Activated B cell treated with CpG ODN at 0.5 μM for 24 hours (primary cell): ENCODE measurements around the gene C10orf95. TPM values are rescaled to one million over a fixed set of nuclear protein-coding genes. Genes with fewer than 3 reads are reported as not detected.

Experiments
- ATAC-seq: fragments of 200-7000 bp; cut with Tn5 transposase; one replicate; pipeline ENCODE4 v1.10.0; 2021; ENCODE audit warnings: low read depth, mild to moderate bottlenecking, moderate library complexity
- CTCF ChIA-PET: fragments of 350-600 bp; sonication (Branson Sonifier 250); formaldehyde crosslinking; loops from one replicate; lab custom pipeline; 2021; ENCODE audit warnings: antibody characterized with exemption; lab: Charles Lee
- POLR2A ChIA-PET: fragments of 350-600 bp; sonication (Branson Sonifier 250); formaldehyde crosslinking; loops from one replicate; lab custom pipeline; 2021; ENCODE audit warnings: antibody characterized with exemption; lab: Charles Lee
- DNase-seq: peaks from one replicate; pipeline ENCODE4 v3.0.0; 2022
- H3K27ac Mint-ChIP-seq: one replicate; pipeline ENCODE4 v1.8.0; 2020; ENCODE audit warnings: mixed read lengths
- H3K27me3 Mint-ChIP-seq: one replicate; pipeline ENCODE4 v1.8.0; 2021; ENCODE audit warnings: mixed read lengths
- H3K36me3 Mint-ChIP-seq: one replicate; pipeline ENCODE4 v1.8.0; 2021; ENCODE audit warnings: low read depth, mixed read lengths
- H3K4me1 Mint-ChIP-seq: one replicate; pipeline ENCODE4 v1.8.0; 2021; ENCODE audit warnings: mixed read lengths
- H3K4me3 Mint-ChIP-seq: one replicate; pipeline ENCODE4 v1.8.0; 2020; ENCODE audit warnings: mild to moderate bottlenecking, mixed read lengths
- H3K9me3 Mint-ChIP-seq: one replicate; pipeline ENCODE4 v1.8.0; 2020; ENCODE audit warnings: mixed read lengths
- intact Hi-C: fragments of 100-400 bp; cut with micrococcal nuclease; formaldehyde crosslinking; loops from one replicate; pipeline ENCODE4 v1.15.1; 2024
- total RNA-seq: library from RNA; stranded (reverse); gene quantifications from 2 replicates; pipeline ENCODE4 v1.2.3, GENCODE V29; 2022
- TF ChIP-seq, protein P1 (sequence below): fragments of 200-600 bp; IDR thresholded peaks from one replicate; pipeline ENCODE4 v1.8.0; 2022; ENCODE audit warnings: antibody characterized with exemption, mild to moderate bottlenecking

C10orf95 gene
- total RNA-seq, 1 donor from 2014 or later, result 0.35 TPM

DNA sequence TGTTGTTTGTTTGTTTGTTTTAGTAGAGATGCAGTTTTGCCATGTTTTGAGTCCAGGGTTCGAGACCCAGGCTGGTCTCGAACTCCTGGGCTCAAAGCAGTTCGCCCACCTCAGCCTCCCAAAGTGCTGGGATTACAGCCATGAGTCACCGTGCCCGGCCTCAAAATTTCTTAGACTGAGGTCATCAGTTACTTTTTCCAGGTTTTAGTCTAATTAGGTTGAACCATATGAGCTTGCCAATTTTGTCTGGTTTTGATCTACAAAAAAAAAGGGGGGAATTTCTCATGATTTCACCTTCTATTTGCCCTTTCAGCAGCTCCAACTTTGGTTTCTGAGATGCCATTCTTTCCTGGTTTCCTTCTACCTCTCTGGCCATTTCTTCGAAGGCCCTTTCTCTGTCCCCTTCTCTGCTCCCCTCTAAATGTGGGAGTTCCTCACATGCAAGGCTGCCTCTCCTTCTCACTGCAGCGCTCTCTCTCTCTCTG is 24.5 kb downstream of the C10orf95 start:
- Mint-ChIP-seq H3K9me3 (no peaks in the 10 kb centered on the region), H3K4me3 (no peak overlapping the region), H3K27ac (no peak overlapping the region), H3K36me3 (peaks cover 26% of the 10 kb centered on the region), H3K27me3 (no peaks in the 10 kb centered on the region), H3K4me1 (peaks cover 24% of the 10 kb centered on the region)
- TF ChIP-seq, protein P1, sequence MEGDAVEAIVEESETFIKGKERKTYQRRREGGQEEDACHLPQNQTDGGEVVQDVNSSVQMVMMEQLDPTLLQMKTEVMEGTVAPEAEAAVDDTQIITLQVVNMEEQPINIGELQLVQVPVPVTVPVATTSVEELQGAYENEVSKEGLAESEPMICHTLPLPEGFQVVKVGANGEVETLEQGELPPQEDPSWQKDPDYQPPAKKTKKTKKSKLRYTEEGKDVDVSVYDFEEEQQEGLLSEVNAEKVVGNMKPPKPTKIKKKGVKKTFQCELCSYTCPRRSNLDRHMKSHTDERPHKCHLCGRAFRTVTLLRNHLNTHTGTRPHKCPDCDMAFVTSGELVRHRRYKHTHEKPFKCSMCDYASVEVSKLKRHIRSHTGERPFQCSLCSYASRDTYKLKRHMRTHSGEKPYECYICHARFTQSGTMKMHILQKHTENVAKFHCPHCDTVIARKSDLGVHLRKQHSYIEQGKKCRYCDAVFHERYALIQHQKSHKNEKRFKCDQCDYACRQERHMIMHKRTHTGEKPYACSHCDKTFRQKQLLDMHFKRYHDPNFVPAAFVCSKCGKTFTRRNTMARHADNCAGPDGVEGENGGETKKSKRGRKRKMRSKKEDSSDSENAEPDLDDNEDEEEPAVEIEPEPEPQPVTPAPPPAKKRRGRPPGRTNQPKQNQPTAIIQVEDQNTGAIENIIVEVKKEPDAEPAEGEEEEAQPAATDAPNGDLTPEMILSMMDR, result no peak
- ChIA-PET POLR2A (interaction anchor here (1.1 kb wide), 1 partner anchor 35 kb away, joined by 3 read pairs; no protein-coding TSS in a partner anchor), CTCF (interaction anchor here (0.8 to 1.3 kb wide), 2 partner anchors 23 to 157 kb away, joined by 3 read pairs; no protein-coding TSS in a partner anchor)
- DNase-seq (no peak), ATAC-seq (no peak)
- intact Hi-C loops, result no loop called here

DNA sequence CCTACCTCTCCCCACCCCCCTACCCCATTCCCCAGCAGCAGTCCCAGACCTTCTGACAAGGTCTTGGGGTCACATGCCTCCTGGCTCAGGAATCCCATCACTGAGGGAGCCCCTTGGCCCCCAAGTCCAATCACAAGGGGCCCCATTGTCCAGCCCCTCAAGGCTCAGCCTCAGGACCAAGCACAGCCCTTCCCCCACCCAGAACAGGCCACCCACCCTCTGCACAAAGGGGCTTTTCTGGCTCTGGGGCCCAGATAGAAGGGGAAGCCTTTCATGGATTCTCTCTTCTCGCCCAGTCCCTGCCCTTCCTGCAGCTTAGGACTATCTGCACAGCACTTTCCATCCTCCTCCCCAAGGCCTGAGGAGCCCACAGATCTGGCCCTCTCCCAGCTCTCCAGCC is 25.9 kb downstream of the C10orf95 start:
- no peak overlapping the region for H3K27ac Mint-ChIP-seq
- H3K9me3 Mint-ChIP-seq, result no peaks in the 10 kb centered on the region
- no peak overlapping the region for H3K4me3 Mint-ChIP-seq
- peaks cover 24% of the 10 kb centered on the region for H3K4me1 Mint-ChIP-seq
- DNase-seq (no peak), ATAC-seq (no peak)
- POLR2A ChIA-PET, result interaction anchor here (1.1 to 6.2 kb wide), 2 partner anchors 25 to 36 kb away, joined by 3 to 305 read pairs; partner anchors contain the start of gene NFKB2
- TF ChIP-seq, protein P1, result no peak
- H3K36me3 Mint-ChIP-seq, result peaks cover 31% of the 10 kb centered on the region
- no peaks in the 10 kb centered on the region for H3K27me3 Mint-ChIP-seq
- intact Hi-C loops, result no loop called here
- CTCF ChIA-PET, result no interaction called here

DNA sequence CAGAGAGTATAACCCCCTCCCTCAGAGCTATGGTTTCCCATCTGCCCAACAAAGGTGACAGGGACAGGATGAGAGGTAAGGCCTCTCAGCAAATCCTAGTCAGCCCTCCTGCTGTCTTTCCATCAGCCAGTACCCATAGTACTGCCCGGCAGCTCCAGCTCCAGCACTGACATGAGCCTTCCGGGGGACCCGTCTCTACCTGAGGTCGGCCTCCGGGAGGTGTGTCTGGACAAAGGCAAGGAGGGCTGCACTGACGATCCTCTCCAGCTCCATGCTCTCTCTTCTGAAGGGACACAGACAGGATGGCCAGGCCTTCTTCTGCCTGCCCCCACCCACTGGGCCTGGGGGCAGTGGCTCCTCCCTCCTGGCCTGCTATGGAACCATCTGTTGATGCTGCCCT is 26.4 kb downstream of the C10orf95 start:
- Mint-ChIP-seq H3K4me3 (no peak overlapping the region), H3K4me1 (peaks cover 29% of the 10 kb centered on the region), H3K27ac (no peak overlapping the region), H3K9me3 (no peaks in the 10 kb centered on the region), H3K27me3 (no peaks in the 10 kb centered on the region), H3K36me3 (peaks cover 31% of the 10 kb centered on the region)
- POLR2A ChIA-PET, result interaction anchor here (5.3 to 6.2 kb wide), 2 partner anchors 8 to 24 kb away, joined by 78 to 305 read pairs; partner anchors contain the start of genes CUEDC2 and NFKB2
- CTCF ChIA-PET, result interaction anchor here (4.7 kb wide), 1 partner anchor 54 kb away, joined by 24 read pairs; no protein-coding TSS in a partner anchor
- DNase-seq (no peak), ATAC-seq (no peak)
- TF ChIP-seq, protein P1, result no peak
- intact Hi-C loops, result no loop called here

DNA sequence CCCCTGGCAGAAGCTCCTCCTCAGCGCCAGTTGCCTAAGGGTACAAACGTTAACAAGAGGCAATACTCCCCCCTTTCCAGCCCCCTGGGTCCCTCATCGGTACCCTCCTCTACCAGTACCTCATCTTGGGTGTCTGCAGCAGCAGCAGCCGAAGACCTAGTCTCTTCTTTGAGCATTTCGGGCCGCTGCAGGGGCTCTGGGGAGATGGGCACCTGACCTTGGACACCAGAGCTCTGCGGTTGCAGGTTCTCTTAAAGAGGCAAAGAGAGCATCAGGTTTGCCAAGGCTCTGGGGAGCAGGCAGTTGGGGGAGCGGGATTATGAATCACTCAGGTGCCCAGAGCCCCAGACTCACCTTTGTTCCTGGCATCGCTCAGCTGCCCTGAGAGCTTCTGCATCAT is 27.2 kb downstream of the C10orf95 start:
- Mint-ChIP-seq H3K27ac (no peak overlapping the region), H3K27me3 (no peaks in the 10 kb centered on the region), H3K4me3 (no peak overlapping the region), H3K4me1 (peaks cover 37% of the 10 kb centered on the region), H3K9me3 (no peaks in the 10 kb centered on the region), H3K36me3 (peaks cover 31% of the 10 kb centered on the region)
- POLR2A ChIA-PET, result interaction anchor here (0.6 to 6.2 kb wide), 4 partner anchors 9 to 255 kb away, joined by 4 to 305 read pairs (median 41); partner anchors contain the start of genes CUEDC2 and NFKB2
- DNase-seq (no peak), ATAC-seq (no peak)
- CTCF ChIA-PET, result interaction anchor here (2.3 to 5.2 kb wide), 4 partner anchors 24 to 55 kb away, joined by 8 to 29 read pairs (median 24); no protein-coding TSS in a partner anchor
- intact Hi-C loops, result no loop called here
- TF ChIP-seq, protein P1, result no peak

DNA sequence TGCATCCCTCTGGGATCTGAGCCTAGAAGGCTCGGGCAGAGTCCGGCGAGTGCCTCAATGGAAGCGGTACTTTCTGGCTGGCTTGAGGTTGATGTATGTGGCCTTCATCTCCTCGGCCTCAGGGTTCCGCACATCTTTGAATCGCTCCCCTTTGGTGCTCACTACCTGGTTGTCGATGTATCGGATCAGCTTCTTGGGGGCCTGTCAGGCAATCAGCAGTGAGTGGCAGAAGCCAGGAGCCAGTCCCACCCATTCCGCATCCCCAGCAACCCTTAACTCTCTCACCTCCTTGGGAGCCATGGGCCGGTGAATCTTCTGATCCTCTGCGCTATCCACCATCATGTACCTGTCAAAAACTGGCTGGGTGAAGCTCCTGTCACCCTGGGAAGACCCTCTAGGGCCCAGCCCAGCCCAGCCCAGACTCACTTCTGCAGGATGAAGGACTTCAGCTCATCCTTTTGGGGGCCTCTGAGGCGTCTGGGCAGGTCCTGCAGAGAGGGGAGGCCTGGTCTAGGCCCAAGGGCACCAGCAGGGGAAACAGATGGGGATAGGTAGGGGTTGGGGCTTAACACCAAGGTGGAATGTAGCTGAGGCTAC is 27.9 kb downstream of the C10orf95 start:
- Mint-ChIP-seq H3K4me1 (peaks cover 40% of the 10 kb centered on the region), H3K9me3 (no peaks in the 10 kb centered on the region), H3K36me3 (peaks cover 30% of the 10 kb centered on the region), H3K27me3 (no peaks in the 10 kb centered on the region), H3K4me3 (no peak overlapping the region), H3K27ac (no peak overlapping the region)
- POLR2A ChIA-PET, result interaction anchor here (1.2 to 6.2 kb wide), 5 partner anchors 9 to 219 kb away, joined by 4 to 305 read pairs (median 14); partner anchors contain the start of genes CUEDC2 and NFKB2
- TF ChIP-seq, protein P1, result no peak
- DNase-seq, result no peak
- intact Hi-C loops, result loop anchor here (2.0 kb wide), 1 partner anchor 71 kb away; no protein-coding TSS in a partner anchor
- ATAC-seq, result no peak
- CTCF ChIA-PET, result interaction anchor here (0.7 to 5.2 kb wide), 11 partner anchors 9 to 254 kb away, joined by 3 to 40 read pairs (median 8); partner anchors contain the start of genes C10orf95, CUEDC2 and NFKB2
